PC-9 (cell line): ENCODE measurements around the gene NAV3. TPM values are rescaled to one million over a fixed set of nuclear protein-coding genes. Genes with fewer than 3 reads are reported as not detected.

ENCODE experiments used
- BruUV-seq: library from RNA; stranded (reverse); fragments of 400-500 nt; replicated peaks from 2 replicates; lab custom pipeline; 2021; lab: Mats Ljungman, UMichigan
- CTCF ChIA-PET: fragments of 300-600 bp; sonication (Branson Sonifier 250); formaldehyde crosslinking; loops from one replicate; lab custom pipeline; 2022; ENCODE audit warnings: antibody characterized with exemption; lab: Charles Lee
- POLR2A ChIA-PET: fragments of 300-600 bp; sonication (Branson Sonifier 250); formaldehyde crosslinking; loops from one replicate; lab custom pipeline; 2022; ENCODE audit warnings: antibody characterized with exemption; ENCODE audit not compliant: unreplicated experiment; lab: Charles Lee
- DNase-seq, 2 experiments: peaks; one replicate each; pipeline versions ENCODE4 v3.0.0 to v3.0.0-alpha.2; 2015 to 2022; ENCODE audit warnings: mixed read lengths in 1 of 2
- H2AFZ ChIP-seq: fragments of 200-600 bp; sonication (generic); 2 replicates; pipeline ENCODE4 v1.8.1; 2017; ENCODE audit warnings: antibody characterized with exemption
- H3F3A ChIP-seq: fragments of 200-600 bp; sonication (generic); 2 replicates; pipeline ENCODE4 v1.8.1; 2017; ENCODE audit warnings: antibody characterized with exemption, mild to moderate bottlenecking, low read depth; ENCODE audit not compliant: insufficient read depth
- H3K27ac ChIP-seq: fragments of 200-600 bp; sonication (generic); 2 replicates; pipeline ENCODE4 v1.6.1; 2016; ENCODE audit warnings: mixed run types
- H3K27me3 ChIP-seq: fragments of 200-600 bp; sonication (generic); 2 replicates; pipeline ENCODE4 v1.6.1; 2016; ENCODE audit warnings: low read depth, mixed run types; ENCODE audit not compliant: insufficient read depth
- H3K36me3 ChIP-seq: fragments of 200-600 bp; sonication (generic); 2 replicates; pipeline ENCODE4 v1.6.1; 2016; ENCODE audit warnings: low read depth, mixed run types
- H3K4me1 ChIP-seq: fragments of 200-600 bp; sonication (generic); replicated peaks from 2 replicates; pipeline ENCODE4 v1.6.1; 2016; ENCODE audit warnings: mixed run types; ENCODE audit not compliant: insufficient read depth
- H3K4me2 ChIP-seq: fragments of 200-600 bp; sonication (generic); 2 replicates; pipeline ENCODE4 v1.6.1; 2017; ENCODE audit warnings: mixed run types
- H3K4me3 ChIP-seq: fragments of 200-600 bp; sonication (generic); 2 replicates; pipeline ENCODE4 v1.6.1; 2016; ENCODE audit warnings: mixed run types
- H3K79me2 ChIP-seq: fragments of 200-600 bp; sonication (generic); 2 replicates; pipeline ENCODE4 v1.6.1; 2017; ENCODE audit warnings: low read depth, mixed run types
- H3K9me2 ChIP-seq: fragments of 200-600 bp; sonication (generic); 2 replicates; pipeline ENCODE4 v1.8.1; 2017; ENCODE audit warnings: mild to moderate bottlenecking; ENCODE audit not compliant: insufficient read depth
- H3K9me3 ChIP-seq: fragments of 200-600 bp; sonication (generic); 2 replicates; pipeline ENCODE4 v1.8.1; 2016; ENCODE audit warnings: low read depth; ENCODE audit not compliant: insufficient read depth
- H4K20me1 ChIP-seq: fragments of 200-600 bp; sonication (generic); 2 replicates; pipeline ENCODE4 v1.8.1; 2017; ENCODE audit not compliant: insufficient read depth
- EZH2 ChIP-seq: fragments of 200-600 bp; sonication (generic); IDR thresholded peaks from 2 replicates; pipeline ENCODE4 v1.8.0; 2017; ENCODE audit warnings: antibody characterized with exemption, low read depth
- intact Hi-C: fragments of 100-400 bp; cut with micrococcal nuclease; formaldehyde crosslinking; loops from one replicate; pipeline ENCODE4 v1.10.0; 2022; ENCODE audit not compliant: unreplicated experiment
- total RNA-seq: library from RNA; stranded (reverse); gene quantifications from 2 replicates; pipeline ENCODE4 v1.2.3, GENCODE V29; 2021
- TF ChIP-seq, protein P1 (sequence below): fragments of 200-600 bp; sonication (generic); conservative IDR thresholded peaks from 2 replicates; pipeline ENCODE4 v1.6.1; 2017; ENCODE audit warnings: mixed run types, antibody characterized with exemption, mild to moderate bottlenecking, moderate library complexity

NAV3 gene
- total RNA-seq, 1 experiment from 2014 or later: 13.6 TPM

GRCh38 chr12:78198896-78199295, 368.2 kb downstream of the NAV3 start:
- CTCF ChIA-PET: no interaction called here
- Histone ChIP-seq H3K4me2 (no peak overlapping the region), H3K9me2 (no peaks in the 10 kb centered on the region), H3K79me2 (no peaks in the 10 kb centered on the region), H3F3A (no peaks in the 10 kb centered on the region), H3K4me3 (no peak overlapping the region), H3K27me3 (no peaks in the 10 kb centered on the region), H4K20me1 (no peaks in the 10 kb centered on the region), H3K9me3 (no peaks in the 10 kb centered on the region), H3K27ac (no peak overlapping the region), H3K4me1 (no peaks in the 10 kb centered on the region), H2AFZ (no peak overlapping the region), H3K36me3 (no peaks in the 10 kb centered on the region)
- no peak for TF ChIP-seq EZH2
- TF ChIP-seq, protein P1, sequence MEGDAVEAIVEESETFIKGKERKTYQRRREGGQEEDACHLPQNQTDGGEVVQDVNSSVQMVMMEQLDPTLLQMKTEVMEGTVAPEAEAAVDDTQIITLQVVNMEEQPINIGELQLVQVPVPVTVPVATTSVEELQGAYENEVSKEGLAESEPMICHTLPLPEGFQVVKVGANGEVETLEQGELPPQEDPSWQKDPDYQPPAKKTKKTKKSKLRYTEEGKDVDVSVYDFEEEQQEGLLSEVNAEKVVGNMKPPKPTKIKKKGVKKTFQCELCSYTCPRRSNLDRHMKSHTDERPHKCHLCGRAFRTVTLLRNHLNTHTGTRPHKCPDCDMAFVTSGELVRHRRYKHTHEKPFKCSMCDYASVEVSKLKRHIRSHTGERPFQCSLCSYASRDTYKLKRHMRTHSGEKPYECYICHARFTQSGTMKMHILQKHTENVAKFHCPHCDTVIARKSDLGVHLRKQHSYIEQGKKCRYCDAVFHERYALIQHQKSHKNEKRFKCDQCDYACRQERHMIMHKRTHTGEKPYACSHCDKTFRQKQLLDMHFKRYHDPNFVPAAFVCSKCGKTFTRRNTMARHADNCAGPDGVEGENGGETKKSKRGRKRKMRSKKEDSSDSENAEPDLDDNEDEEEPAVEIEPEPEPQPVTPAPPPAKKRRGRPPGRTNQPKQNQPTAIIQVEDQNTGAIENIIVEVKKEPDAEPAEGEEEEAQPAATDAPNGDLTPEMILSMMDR: no peak
- BruUV-seq: no TSS peak
- intact Hi-C loops: no loop called here
- no peak for DNase-seq
- POLR2A ChIA-PET: no interaction called here

GRCh38 chr12:78199926-78200325, 369.2 kb downstream of the NAV3 start:
- no peak for DNase-seq
- Histone ChIP-seq H3K9me3 (no peaks in the 10 kb centered on the region), H3K27me3 (no peaks in the 10 kb centered on the region), H3K36me3 (no peaks in the 10 kb centered on the region), H4K20me1 (no peaks in the 10 kb centered on the region), H2AFZ (no peak overlapping the region), H3F3A (no peaks in the 10 kb centered on the region), H3K4me3 (no peak overlapping the region), H3K27ac (no peak overlapping the region), H3K4me2 (no peak overlapping the region), H3K9me2 (no peaks in the 10 kb centered on the region; the same call in 1 of the 2 replicates), H3K79me2 (no peaks in the 10 kb centered on the region), H3K4me1 (no peaks in the 10 kb centered on the region)
- ChIA-PET POLR2A (no interaction called here), CTCF (no interaction called here)
- no TSS peak for BruUV-seq
- intact Hi-C loops: no loop called here
- TF ChIP-seq EZH2: no peak
- TF ChIP-seq, protein P1: no peak

GRCh38 chr12:78204926-78205325, 374.2 kb downstream of the NAV3 start:
- no peak overlapping the region for H2AFZ ChIP-seq
- H3K27ac ChIP-seq: no peak overlapping the region
- H3K27me3 ChIP-seq: no peaks in the 10 kb centered on the region
- H4K20me1 ChIP-seq: no peaks in the 10 kb centered on the region
- intact Hi-C loops: no loop called here
- no peaks in the 10 kb centered on the region for H3K36me3 ChIP-seq
- no TSS peak for BruUV-seq
- ChIA-PET CTCF (no interaction called here), POLR2A (no interaction called here)
- no peak for DNase-seq
- H3K4me2 ChIP-seq: no peak overlapping the region
- no peaks in the 10 kb centered on the region for H3K9me3 ChIP-seq
- no peaks in the 10 kb centered on the region; the same call in 1 of the 2 replicates for H3K9me2 ChIP-seq
- H3K4me1 ChIP-seq: no peaks in the 10 kb centered on the region
- TF ChIP-seq, protein P1: no peak
- no peak for TF ChIP-seq EZH2
- no peaks in the 10 kb centered on the region for H3F3A ChIP-seq
- H3K79me2 ChIP-seq: no peaks in the 10 kb centered on the region
- H3K4me3 ChIP-seq: no peak overlapping the region
